22Rv1 (cell line): ENCODE results near the gene SLC17A5.

Experiments
- CTCF ChIP-seq: fragments of 450-650 bp; IDR thresholded peaks from 2 replicates; pipeline ENCODE4 v1.5.1; 2017; ENCODE audit warnings: mild to moderate bottlenecking
- ZFX ChIP-seq: fragments of 450-650 bp; IDR thresholded peaks from 2 replicates; pipeline ENCODE4 v1.6.1; 2017; ENCODE audit warnings: antibody characterized with exemption, borderline replicate concordance

DNA sequence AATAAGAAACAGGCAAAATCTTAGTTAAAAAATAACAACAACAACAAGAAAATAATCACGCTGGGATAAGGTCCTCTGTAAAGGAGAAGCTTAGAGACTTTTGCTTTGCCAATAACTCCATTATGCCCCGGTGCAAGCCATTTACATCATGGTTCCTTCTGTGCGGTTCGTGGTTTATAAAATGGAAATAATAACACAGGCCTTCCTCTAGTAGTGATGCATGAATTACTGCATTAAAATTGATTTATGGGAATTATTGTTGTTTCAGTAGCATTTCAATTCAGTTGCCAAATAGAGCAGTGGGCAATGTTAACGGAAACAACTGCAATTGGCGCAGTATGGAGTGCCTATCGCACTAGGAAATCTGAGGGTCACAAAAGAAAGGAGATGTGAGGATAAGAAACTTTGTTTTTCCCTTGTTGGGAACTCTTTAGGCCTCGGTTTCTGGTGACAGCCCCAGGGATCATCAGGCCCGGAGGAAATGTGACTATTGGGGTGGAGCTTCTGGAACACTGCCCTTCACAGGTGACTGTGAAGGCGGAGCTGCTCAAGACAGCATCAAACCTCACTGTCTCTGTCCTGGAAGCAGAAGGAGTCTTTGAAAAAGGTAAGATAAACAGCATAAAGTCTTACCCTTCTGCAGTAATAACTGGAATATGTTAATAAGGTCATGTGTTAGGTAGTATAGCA lies 43.3 kb upstream of the SLC17A5 start:
- no peak for TF ChIP-seq CTCF
- no peak for TF ChIP-seq ZFX
